Keratinocyte (primary cell): ENCODE measurements around the gene CLDND2. TPM values are rescaled to one million over a fixed set of nuclear protein-coding genes. Genes with fewer than 3 reads are reported as not detected.

Experiments used
- DNase-seq: peaks from one replicate; pipeline ENCODE4 v3.0.0-alpha.2; 2011; ENCODE audit warnings: low read depth, missing footprints, low spot score
- FAIRE-seq: peaks from 2 replicates; lab custom pipeline; 2011; peaks lifted over from hg19 to GRCh38; lab: Jason Lieb, UNC
- H2AFZ ChIP-seq: 2 replicates; pipeline ENCODE4 v1.6.0; 2012; ENCODE audit warnings: low read length, control low read depth, inconsistent platforms; ENCODE audit not compliant: control insufficient read depth
- H3K27ac ChIP-seq: 2 replicates; pipeline ENCODE4 v1.5.1; 2011; ENCODE audit warnings: low read length; ENCODE audit not compliant: control insufficient read depth, insufficient read depth
- H3K27me3 ChIP-seq: 3 replicates; pipeline ENCODE4 v1.6.0; 2011; ENCODE audit warnings: low read length; ENCODE audit not compliant: control insufficient read depth, insufficient read depth; ENCODE audit errors: extremely low read depth
- H3K36me3 ChIP-seq, 2 experiments: 2 replicates in 1 of 2; 3 replicates in 1 of 2; pipeline ENCODE4 v1.5.1; 2011; ENCODE audit warnings: low read length in 2 of 2, mild to moderate bottlenecking in 1 of 2; ENCODE audit not compliant: control insufficient read depth in 2 of 2, insufficient read depth in 2 of 2; ENCODE audit errors: extremely low read depth in 1 of 2
- H3K4me1 ChIP-seq: 3 replicates; pipeline ENCODE4 v1.5.1; 2011; ENCODE audit warnings: low read length; ENCODE audit not compliant: control insufficient read depth, insufficient read depth; ENCODE audit errors: extremely low read depth
- H3K4me2 ChIP-seq: 3 replicates; pipeline ENCODE4 v1.6.0; 2011; ENCODE audit warnings: low read depth, low read length; ENCODE audit not compliant: control insufficient read depth, insufficient read depth; ENCODE audit errors: extremely low read depth
- H3K4me3 ChIP-seq, 3 experiments: fragments of 200-600 bp in 1 of 3; sonication (generic) in 1 of 3; 2 replicates in 2 of 3; 3 replicates in 1 of 3; pipeline ENCODE4 v1.5.1; 2011 to 2016; ENCODE audit warnings: low read length in 3 of 3, mild to moderate bottlenecking in 3 of 3, control low read depth in 2 of 3, inconsistent platforms in 1 of 3, low read depth in 1 of 3, mixed read lengths in 1 of 3, mixed run types in 1 of 3, moderate library complexity in 1 of 3; ENCODE audit not compliant: control insufficient read depth in 2 of 3, insufficient read depth in 2 of 3; ENCODE audit errors: extremely low read depth in 1 of 3
- H3K79me2 ChIP-seq: 2 replicates; pipeline ENCODE4 v1.6.0; 2012; ENCODE audit warnings: low read length; ENCODE audit not compliant: control insufficient read depth, insufficient read depth
- H3K9ac ChIP-seq: 3 replicates; pipeline ENCODE4 v1.6.0; 2011; ENCODE audit warnings: low read length; ENCODE audit not compliant: control insufficient read depth, insufficient read depth; ENCODE audit errors: extremely low read depth
- H3K9me1 ChIP-seq: 3 replicates; pipeline ENCODE4 v1.6.0; 2011; ENCODE audit warnings: low read length; ENCODE audit not compliant: control insufficient read depth, insufficient read depth; ENCODE audit errors: extremely low read depth
- H3K9me3 ChIP-seq: 2 replicates; pipeline ENCODE4 v1.5.1; 2012; ENCODE audit warnings: low read depth, low read length; ENCODE audit not compliant: control insufficient read depth
- H4K20me1 ChIP-seq: 3 replicates; pipeline ENCODE4 v1.6.0; 2011; ENCODE audit warnings: low read length; ENCODE audit not compliant: control insufficient read depth, insufficient read depth; ENCODE audit errors: extremely low read depth
- EZH2 ChIP-seq: IDR thresholded peaks from one replicate; pipeline ENCODE4 v1.6.1; 2012; ENCODE audit warnings: inconsistent platforms, mild to moderate bottlenecking, low read length, moderate library complexity
- dilution Hi-C: fragments of 300-500 bp; cut with MboI; formaldehyde crosslinking; loops from one replicate; pipeline ENCODE4 v1.7.0; 2020; ENCODE audit warnings: low sequenced_read_pairs; ENCODE audit not compliant: extremely low pct_ligation_motif_present
- polyA plus RNA-seq, 5 experiments: library from polyadenylated mRNA; depleted of rRNA in 3 of 5; stranded (reverse) in 3 of 5; stranded (forward) in 1 of 5; unstranded in 1 of 5; fragments of >200 nt; gene quantifications; 1 replicate in 1 of 5; 2 replicates in 3 of 5; 3 replicates in 1 of 5; pipeline versions ENCODE4 v1.2.1 to v1.2.3, GENCODE V29; 2011 to 2012; ENCODE audit warnings: missing spikeins in 2 of 5, low read depth in 1 of 5, low replicate concordance in 1 of 5
- TF ChIP-seq, protein P1 (sequence below), 3 experiments: IDR thresholded peaks in 1 of 3; conservative IDR thresholded peaks in 1 of 3; optimal IDR thresholded peaks in 1 of 3; 2 replicates in 2 of 3; 3 replicates in 1 of 3; pipeline versions ENCODE3 to v1.5.1; 2011; ENCODE audit warnings: low read length in 3 of 3, mild to moderate bottlenecking in 3 of 3, moderate library complexity in 2 of 3, control low read depth in 1 of 3, inconsistent platforms in 1 of 3; ENCODE audit not compliant: insufficient read depth in 2 of 3; ENCODE audit errors: extremely low read depth in 1 of 3

Gene CLDND2
- polyA plus RNA-seq, 1 donor (not counting 4 experiments of a cell fraction or from before 2014, with no cell fraction given) = 0.37 TPM

GRCh38 chr19:51337141-51337860 lies 31.5 kb downstream of the CLDND2 start:
- no peak for DNase-seq

DNA sequence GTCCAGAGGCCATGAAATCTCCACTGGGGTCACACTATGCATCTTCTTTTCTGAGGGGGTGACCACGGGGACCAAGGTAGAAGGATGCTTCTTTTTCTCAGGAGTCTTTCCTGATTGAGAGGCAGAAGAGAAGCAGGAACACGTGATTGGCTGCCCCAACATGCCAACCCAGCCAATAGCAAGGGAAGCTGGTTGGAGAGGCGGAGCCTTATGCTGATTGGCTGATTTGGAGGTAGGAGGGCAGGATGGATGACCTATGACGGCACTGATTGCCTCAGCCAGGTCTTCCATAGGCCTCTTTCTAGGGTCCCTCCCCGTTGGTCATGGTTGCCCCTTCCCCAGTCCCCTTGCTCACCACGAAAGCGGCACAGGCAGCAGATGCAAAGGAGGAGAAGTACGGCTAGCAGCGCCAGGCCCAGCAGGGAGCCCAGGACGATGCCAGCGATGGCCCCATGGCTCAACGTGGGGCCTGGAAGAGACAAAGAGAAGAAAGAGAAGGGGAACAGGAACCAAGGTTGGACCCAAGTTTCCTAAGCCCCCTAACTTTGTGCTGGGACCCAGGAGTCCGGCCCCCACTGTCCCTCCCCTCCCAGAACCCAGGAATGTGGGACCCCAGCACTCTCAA lies 34.9 kb downstream of the CLDND2 start:
- H3K4me2 ChIP-seq = no peak overlapping the region
- no peak overlapping the region for H3K27ac ChIP-seq
- H3K4me3 ChIP-seq = no peak overlapping the region
- FAIRE-seq (no peak), DNase-seq (no peak)
- dilution Hi-C loops = no loop called here
- H3K9ac ChIP-seq = no peak overlapping the region
- H2AFZ ChIP-seq = no peak overlapping the region
- no peaks in the 10 kb centered on the region for H3K79me2 ChIP-seq
- no peaks in the 10 kb centered on the region for H3K27me3 ChIP-seq
- no peaks in the 10 kb centered on the region for H3K9me3 ChIP-seq
- no peaks in the 10 kb centered on the region for H3K36me3 ChIP-seq
- TF ChIP-seq, protein P1, sequence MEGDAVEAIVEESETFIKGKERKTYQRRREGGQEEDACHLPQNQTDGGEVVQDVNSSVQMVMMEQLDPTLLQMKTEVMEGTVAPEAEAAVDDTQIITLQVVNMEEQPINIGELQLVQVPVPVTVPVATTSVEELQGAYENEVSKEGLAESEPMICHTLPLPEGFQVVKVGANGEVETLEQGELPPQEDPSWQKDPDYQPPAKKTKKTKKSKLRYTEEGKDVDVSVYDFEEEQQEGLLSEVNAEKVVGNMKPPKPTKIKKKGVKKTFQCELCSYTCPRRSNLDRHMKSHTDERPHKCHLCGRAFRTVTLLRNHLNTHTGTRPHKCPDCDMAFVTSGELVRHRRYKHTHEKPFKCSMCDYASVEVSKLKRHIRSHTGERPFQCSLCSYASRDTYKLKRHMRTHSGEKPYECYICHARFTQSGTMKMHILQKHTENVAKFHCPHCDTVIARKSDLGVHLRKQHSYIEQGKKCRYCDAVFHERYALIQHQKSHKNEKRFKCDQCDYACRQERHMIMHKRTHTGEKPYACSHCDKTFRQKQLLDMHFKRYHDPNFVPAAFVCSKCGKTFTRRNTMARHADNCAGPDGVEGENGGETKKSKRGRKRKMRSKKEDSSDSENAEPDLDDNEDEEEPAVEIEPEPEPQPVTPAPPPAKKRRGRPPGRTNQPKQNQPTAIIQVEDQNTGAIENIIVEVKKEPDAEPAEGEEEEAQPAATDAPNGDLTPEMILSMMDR (optimal IDR thresholded peaks at IDR 0.05 in 1 of 3, IDR thresholded peaks at IDR 0.05 in 1 of 3, conservative IDR thresholded peaks at IDR 0.05 in 1 of 3; ENCODE audit: extremely low read depth in 1 of 3, insufficient read depth in 2 of 3, low read length in 3 of 3) = no peak
- TF ChIP-seq EZH2 = no peak
- no peaks in the 10 kb centered on the region for H3K9me1 ChIP-seq
- no peaks in the 10 kb centered on the region for H4K20me1 ChIP-seq
- no peaks in the 10 kb centered on the region for H3K4me1 ChIP-seq

More at GRCh38 chr19:51337141-51337860, 31.5 kb downstream of the CLDND2 start:
- Histone ChIP-seq H3K79me2 (no peaks in the 10 kb centered on the region), H3K27ac (no peak overlapping the region), H2AFZ (no peak overlapping the region), H3K4me3 (no peak overlapping the region), H3K9ac (no peak overlapping the region), H3K4me1 (peaks cover 8% of the 10 kb centered on the region), H4K20me1 (no peaks in the 10 kb centered on the region), H3K36me3 (no peaks in the 10 kb centered on the region), H3K27me3 (no peaks in the 10 kb centered on the region), H3K9me1 (no peaks in the 10 kb centered on the region), H3K9me3 (no peaks in the 10 kb centered on the region), H3K4me2 (no peak overlapping the region)
- no peak for TF ChIP-seq EZH2
- TF ChIP-seq, protein P1 (optimal IDR thresholded peaks at IDR 0.05 in 1 of 3, IDR thresholded peaks at IDR 0.05 in 1 of 3, conservative IDR thresholded peaks at IDR 0.05 in 1 of 3; ENCODE audit: extremely low read depth in 1 of 3, insufficient read depth in 2 of 3, low read length in 3 of 3) = no peak
- dilution Hi-C loops = no loop called here
- no peak for FAIRE-seq
